ENCODE results near the gene USP20.

USP20 gene

GRCh38 chr9:129874261-129875101 lies 39.2 kb downstream of the USP20 start:
- H3K27me3 Mint-ChIP-seq = no peaks in the 10 kb centered on the region
- H3K4me3 Mint-ChIP-seq = no peak overlapping the region
- H3K9me3 Mint-ChIP-seq = no peaks in the 10 kb centered on the region
- peaks cover 10% of the 10 kb centered on the region for H3K36me3 Mint-ChIP-seq
- peak overlapping the region; percentile 51 for H3K27ac Mint-ChIP-seq
- H3K4me1 Mint-ChIP-seq = peaks cover 39% of the 10 kb centered on the region

GRCh38 chr9:129875181-129875611 lies 39.9 kb downstream of the USP20 start:
- Mint-ChIP-seq H3K4me3 (no peak overlapping the region), H3K27me3 (no peaks in the 10 kb centered on the region), H3K4me1 (peaks cover 33% of the 10 kb centered on the region), H3K36me3 (peaks cover 10% of the 10 kb centered on the region), H3K9me3 (no peaks in the 10 kb centered on the region), H3K27ac (no peak overlapping the region)

GRCh38 chr9:129875687-129876395 lies 40.6 kb downstream of the USP20 start:
- no peak overlapping the region for H3K27ac Mint-ChIP-seq
- no peaks in the 10 kb centered on the region for H3K9me3 Mint-ChIP-seq
- peaks cover 11% of the 10 kb centered on the region for H3K36me3 Mint-ChIP-seq
- no peak overlapping the region for H3K4me3 Mint-ChIP-seq
- H3K4me1 Mint-ChIP-seq = peaks cover 30% of the 10 kb centered on the region
- H3K27me3 Mint-ChIP-seq = no peaks in the 10 kb centered on the region

GRCh38 chr9:129876815-129877214 lies 41.6 kb downstream of the USP20 start:
- Mint-ChIP-seq H3K9me3 (no peaks in the 10 kb centered on the region), H3K27ac (peak overlapping the region; percentile 77), H3K36me3 (peaks cover 11% of the 10 kb centered on the region), H3K4me1 (peaks cover 21% of the 10 kb centered on the region), H3K27me3 (no peaks in the 10 kb centered on the region), H3K4me3 (no peak overlapping the region)

GRCh38 chr9:129878291-129878690 lies 43.0 kb downstream of the USP20 start:
- Mint-ChIP-seq H3K4me3 (no peak overlapping the region), H3K9me3 (no peaks in the 10 kb centered on the region), H3K4me1 (peaks cover 10% of the 10 kb centered on the region), H3K36me3 (peaks cover 10% of the 10 kb centered on the region), H3K27me3 (no peaks in the 10 kb centered on the region), H3K27ac (peak overlapping the region; percentile 41)

- Mint-ChIP-seq H3K9me3 (no peaks in the 10 kb centered on the region), H3K4me3 (no peak overlapping the region), H3K4me1 (peaks cover 12% of the 10 kb centered on the region), H3K36me3 (peaks cover 6% of the 10 kb centered on the region), H3K27ac (no peak overlapping the region), H3K27me3 (no peaks in the 10 kb centered on the region)
These were observed 43.9 kb downstream of the USP20 start for GRCh38 chr9:129879103-129879699.

GRCh38 chr9:129879991-129880653 lies 44.9 kb downstream of the USP20 start:
- H3K27me3 Mint-ChIP-seq = no peaks in the 10 kb centered on the region
- H3K27ac Mint-ChIP-seq = no peak overlapping the region
- peaks cover 14% of the 10 kb centered on the region for H3K4me1 Mint-ChIP-seq
- no peaks in the 10 kb centered on the region for H3K9me3 Mint-ChIP-seq
- H3K36me3 Mint-ChIP-seq = peaks cover 2% of the 10 kb centered on the region
- no peak overlapping the region for H3K4me3 Mint-ChIP-seq

- Mint-ChIP-seq H3K4me3 (no peak overlapping the region), H3K9me3 (no peaks in the 10 kb centered on the region), H3K36me3 (peaks cover 2% of the 10 kb centered on the region), H3K27me3 (no peaks in the 10 kb centered on the region), H3K27ac (no peak overlapping the region), H3K4me1 (peaks cover 14% of the 10 kb centered on the region)
These were observed 45.6 kb downstream of the USP20 start for GRCh38 chr9:129880654-129881546.

GRCh38 chr9:129881547-129882324 lies 46.5 kb downstream of the USP20 start:
- no peaks in the 10 kb centered on the region for H3K9me3 Mint-ChIP-seq
- no peaks in the 10 kb centered on the region for H3K27me3 Mint-ChIP-seq
- H3K36me3 Mint-ChIP-seq = peaks cover 2% of the 10 kb centered on the region
- no peak overlapping the region for H3K4me3 Mint-ChIP-seq
- no peak overlapping the region for H3K27ac Mint-ChIP-seq
- peaks cover 19% of the 10 kb centered on the region for H3K4me1 Mint-ChIP-seq

GRCh38 chr9:129884220-129885017 lies 49.2 kb downstream of the USP20 start:
- H3K36me3 Mint-ChIP-seq = peaks cover 3% of the 10 kb centered on the region
- H3K9me3 Mint-ChIP-seq = no peaks in the 10 kb centered on the region
- H3K27me3 Mint-ChIP-seq = no peaks in the 10 kb centered on the region
- peak overlapping the region; percentile 97 for H3K27ac Mint-ChIP-seq
- peaks cover 46% of the 10 kb centered on the region for H3K4me1 Mint-ChIP-seq
- H3K4me3 Mint-ChIP-seq = peak overlapping the region; percentile 89

GRCh38 chr9:129885018-129885669 lies 49.9 kb downstream of the USP20 start:
- Mint-ChIP-seq H3K9me3 (no peaks in the 10 kb centered on the region), H3K36me3 (peaks cover 9% of the 10 kb centered on the region), H3K4me3 (peak overlapping the region; percentile 89), H3K4me1 (peaks cover 53% of the 10 kb centered on the region), H3K27me3 (no peaks in the 10 kb centered on the region), H3K27ac (peak overlapping the region; percentile 97)

GRCh38 chr9:129885670-129886106 lies 50.4 kb downstream of the USP20 start:
- H3K4me1 Mint-ChIP-seq = peaks cover 59% of the 10 kb centered on the region
- H3K27ac Mint-ChIP-seq = peak overlapping the region; percentile 97
- H3K27me3 Mint-ChIP-seq = no peaks in the 10 kb centered on the region
- no peaks in the 10 kb centered on the region for H3K9me3 Mint-ChIP-seq
- H3K36me3 Mint-ChIP-seq = peaks cover 8% of the 10 kb centered on the region
- peak overlapping the region; percentile 89 for H3K4me3 Mint-ChIP-seq
